ENCODE results near the gene CCR6.

- TF ChIP-seq CTCF (IDR thresholded peaks at IDR 0.05 in 4 of 5, conservative IDR thresholded peaks at IDR 0.05 in 1 of 5), result no peak
- TF ChIP-seq POLR2A (IDR thresholded peaks at IDR 0.05), result no peak
Observed at GRCh38 chr6:167098825-167099225, 24.1 kb upstream of the CCR6 start.

Data from gastrocnemius medialis (tissue), 4 donors.